HCT116 (cell line): Measurements from ENCODE around the gene MACROD1. TPM values are rescaled to one million over a fixed set of nuclear protein-coding genes. Genes with fewer than 3 reads are reported as not detected.

Experiments used
- ATAC-seq: fragments of 200-7000 bp; cut with Tn5 transposase; 2 replicates; pipeline ENCODE4 v1.9.1; 2020; ENCODE audit warnings: mild to moderate bottlenecking, moderate library complexity
- BruUV-seq: library from RNA; stranded (reverse); fragments of 400-500 nt; replicated peaks from 2 replicates; lab custom pipeline; 2021; lab: Mats Ljungman, UMichigan
- CTCF ChIA-PET: fragments of 300-600 bp; sonication (Branson Sonifier 250); formaldehyde crosslinking; loops from one replicate; lab custom pipeline; 2021; ENCODE audit warnings: antibody characterized with exemption; lab: Charles Lee
- POLR2A ChIA-PET: fragments of 300-600, 350-600 bp; sonication (Branson Sonifier 250); formaldehyde crosslinking; loops from one replicate; lab custom pipeline; 2021; ENCODE audit warnings: antibody characterized with exemption; lab: Charles Lee
- RAD21 ChIA-PET, 2 experiments: fragments of 300-600 bp; sonication (Branson Sonifier 250); formaldehyde crosslinking; loops; one replicate each; lab custom pipeline; 2023; ENCODE audit warnings: low total read pairs in 2 of 2; ENCODE audit not compliant: uncharacterized antibody in 2 of 2, unreplicated experiment in 2 of 2, low non-redundant PET in 1 of 2; lab: Charles Lee
- DNase-seq: peaks from one replicate; pipeline ENCODE4 v3.0.0-alpha.2; 2010; ENCODE audit warnings: low read depth, low spot score
- H2AFZ ChIP-seq: fragments of 200-600 bp; shearing (Covaris generic), sonication (generic); 2 replicates; pipeline ENCODE4 v1.6.1; 2017; ENCODE audit warnings: low read depth, mixed run types, mixed read lengths, antibody characterized with exemption, low read length; ENCODE audit not compliant: poor library complexity, severe bottlenecking
- H3K27ac ChIP-seq: 2 replicates; pipeline ENCODE4 v1.5.1; 2012; ENCODE audit warnings: low read depth, low read length
- H3K27me3 ChIP-seq: fragments of 200-600 bp; sonication (generic); 2 replicates; pipeline ENCODE4 v1.6.1; 2016; ENCODE audit warnings: mixed run types, low read length, mixed read lengths; ENCODE audit not compliant: insufficient read depth
- H3K36me3 ChIP-seq, 2 experiments: fragments of 200-500 bp in 1 of 2; fragments of 200-600 bp in 1 of 2; sonication (Bioruptor generic) in 1 of 2; sonication (generic) in 1 of 2; 2 replicates each; pipeline versions ENCODE4 v1.5.1 to v1.6.1; 2014 to 2016; ENCODE audit warnings: low read length in 2 of 2, inconsistent platforms in 1 of 2, mixed read lengths in 1 of 2, mixed run types in 1 of 2; ENCODE audit not compliant: insufficient read depth in 2 of 2, control insufficient read depth in 1 of 2
- H3K4me1 ChIP-seq, 2 experiments: fragments of 200-600 bp in 1 of 2; sonication (generic) in 1 of 2; 2 replicates each; pipeline versions ENCODE4 v1.5.1 to v1.6.1; 2012 to 2017; ENCODE audit warnings: low read length in 2 of 2, inconsistent platforms in 1 of 2, mild to moderate bottlenecking in 1 of 2, mixed read lengths in 1 of 2, mixed run types in 1 of 2, moderate library complexity in 1 of 2; ENCODE audit not compliant: insufficient read depth in 2 of 2, control insufficient read depth in 1 of 2
- H3K4me2 ChIP-seq: fragments of 200-600 bp; sonication (generic); 2 replicates; pipeline ENCODE4 v1.6.1; 2017; ENCODE audit warnings: mixed run types, low read length, mixed read lengths
- H3K4me3 ChIP-seq, 2 experiments: fragments of 200-600 bp in 1 of 2; sonication (generic) in 1 of 2; replicated peaks in 1 of 2; 2 replicates each; pipeline ENCODE4 v1.5.1; 2011 to 2016; ENCODE audit warnings: low read length in 2 of 2, control low read depth in 1 of 2, low read depth in 1 of 2, mild to moderate bottlenecking in 1 of 2, mixed read lengths in 1 of 2, mixed run types in 1 of 2
- H3K79me2 ChIP-seq: fragments of 200-600 bp; sonication (generic); 2 replicates; pipeline ENCODE4 v1.6.1; 2017; ENCODE audit warnings: mild to moderate bottlenecking, mixed run types, low read length, moderate library complexity, mixed read lengths; ENCODE audit not compliant: insufficient read depth
- H3K9ac ChIP-seq: fragments of 200-600 bp; sonication (generic); 2 replicates; pipeline ENCODE4 v1.6.1; 2016; ENCODE audit warnings: low read length, mixed read lengths
- H3K9me2 ChIP-seq: fragments of 200-600 bp; sonication (generic), shearing (Covaris generic); 2 replicates; pipeline ENCODE4 v1.6.1; 2017; ENCODE audit warnings: mixed run types, mild to moderate bottlenecking, moderate library complexity; ENCODE audit not compliant: insufficient read depth
- H3K9me3 ChIP-seq, 2 experiments: fragments of 200-500 bp in 1 of 2; fragments of 200-600 bp in 1 of 2; sonication (Bioruptor generic) in 1 of 2; sonication (generic) in 1 of 2; 2 replicates each; pipeline ENCODE4 v1.6.1; 2014 to 2017; ENCODE audit warnings: low read length in 2 of 2, mixed read lengths in 2 of 2, inconsistent platforms in 1 of 2, low read depth in 1 of 2, mild to moderate bottlenecking in 1 of 2, mixed run types in 1 of 2, moderate library complexity in 1 of 2; ENCODE audit not compliant: control insufficient read depth in 1 of 2, insufficient read depth in 1 of 2
- H4K20me1 ChIP-seq: fragments of 200-600 bp; sonication (generic), shearing (Covaris generic); 2 replicates; pipeline ENCODE4 v1.6.1; 2017; ENCODE audit warnings: mixed run types, mild to moderate bottlenecking, moderate library complexity; ENCODE audit not compliant: insufficient read depth
- ATF3 ChIP-seq: IDR thresholded peaks from 2 replicates; pipeline ENCODE4 v1.6.1; 2012
- CEBPB ChIP-seq: IDR thresholded peaks from 2 replicates; pipeline ENCODE4 v1.6.1; 2012; ENCODE audit warnings: low read depth
- EGR1 ChIP-seq: IDR thresholded peaks from 2 replicates; pipeline ENCODE4 v1.6.1; 2012; ENCODE audit warnings: low read depth
- EZH2phosphoT487 ChIP-seq: fragments of 200-600 bp; IDR thresholded peaks from 2 replicates; pipeline ENCODE4 v1.6.1; 2018; ENCODE audit warnings: antibody characterized with exemption, borderline replicate concordance
- FOSL1 ChIP-seq: IDR thresholded peaks from 2 replicates; pipeline ENCODE4 v1.6.1; 2012; ENCODE audit warnings: low read depth
- JUND ChIP-seq: IDR thresholded peaks from 2 replicates; pipeline ENCODE4 v1.6.1; 2012
- POLR2A ChIP-seq: IDR thresholded peaks from 2 replicates; pipeline ENCODE4 v1.7.0; 2011; ENCODE audit warnings: borderline replicate concordance; ENCODE audit not compliant: insufficient read depth, insufficient read length; ENCODE audit errors: extremely low read depth
- POLR2AphosphoS5 ChIP-seq: IDR thresholded peaks from 2 replicates; pipeline ENCODE4 v1.6.1; 2011; ENCODE audit warnings: mild to moderate bottlenecking, low read depth, low read length, moderate library complexity
- RAD21 ChIP-seq: IDR thresholded peaks from 2 replicates; pipeline ENCODE4 v1.6.1; 2012; ENCODE audit warnings: low read depth, mild to moderate bottlenecking
- SP1 ChIP-seq: IDR thresholded peaks from 2 replicates; pipeline ENCODE4 v1.6.1; 2012; ENCODE audit warnings: low read depth
- YY1 ChIP-seq: IDR thresholded peaks from 2 replicates; pipeline ENCODE4 v1.6.1; 2011; ENCODE audit warnings: low read length, low read depth, moderate library complexity, mild to moderate bottlenecking; ENCODE audit not compliant: insufficient replicate concordance; ENCODE audit errors: extremely low read depth
- ZFX ChIP-seq: fragments of 450-650 bp; IDR thresholded peaks from 2 replicates; pipeline ENCODE4 v1.6.1; 2017
- ZNF274 ChIP-seq: fragments of 200-500 bp; sonication (Bioruptor generic); IDR thresholded peaks from 2 replicates; pipeline ENCODE4 v1.6.1; 2014; ENCODE audit warnings: mild to moderate bottlenecking, low read depth, low read length, inconsistent platforms
- intact Hi-C: fragments of 100-400 bp; cut with micrococcal nuclease; formaldehyde crosslinking; loops from 2 replicates; pipeline ENCODE4 v1.10.0; 2022
- total RNA-seq: library from RNA; stranded (reverse); gene quantifications from one replicate; pipeline ENCODE4 v1.2.1, GENCODE V29; 2021; ENCODE audit not compliant: unreplicated experiment
- TF ChIP-seq, protein P1 (sequence below): IDR thresholded peaks from 2 replicates; pipeline ENCODE4 v1.6.1; 2012; ENCODE audit warnings: low read depth
- TF ChIP-seq, protein P2 (sequence below), 3 experiments: fragments of 200-600 bp in 1 of 3; sonication (generic) in 1 of 3; IDR thresholded peaks in 2 of 3; conservative IDR thresholded peaks in 1 of 3; 2 replicates each; pipeline ENCODE4 v1.5.1; 2012 to 2017; ENCODE audit warnings: low read depth in 2 of 3, low read length in 2 of 3, antibody characterized with exemption in 1 of 3, borderline replicate concordance in 1 of 3, control low read depth in 1 of 3, mild to moderate bottlenecking in 1 of 3, mixed read lengths in 1 of 3, mixed run types in 1 of 3, moderate library complexity in 1 of 3; ENCODE audit not compliant: insufficient read depth in 1 of 3

Gene MACROD1
- total RNA-seq, 1 experiment from 2014 or later: 61.1 TPM

GRCh38 chr11:64014356-64014755 is 151.6 kb downstream of the MACROD1 start:
- H3K27ac ChIP-seq: no peak overlapping the region
- no peaks in the 10 kb centered on the region for H3K27me3 ChIP-seq
- no TSS peak for BruUV-seq
- DNase-seq (no peak), ATAC-seq (no peak)
- H3K36me3 ChIP-seq: no peaks in the 10 kb centered on the region; a peak in 1 of 4 replicates
- no peak overlapping the region for H3K4me2 ChIP-seq
- no peak overlapping the region for H3K4me3 ChIP-seq
- ChIA-PET POLR2A (no interaction called here), RAD21 (no interaction called here), CTCF (no interaction called here)
- no peaks in the 10 kb centered on the region for H4K20me1 ChIP-seq
- H3K79me2 ChIP-seq: no peaks in the 10 kb centered on the region
- intact Hi-C loops: no loop called here
- H3K9me3 ChIP-seq: peaks cover 0 to 9% of the 10 kb centered on the region in 2 experiments; a peak in 1 of 4 replicates
- H3K4me1 ChIP-seq: no peaks in the 10 kb centered on the region
- H2AFZ ChIP-seq: no peak overlapping the region
- TF ChIP-seq ZNF274 (no peak), ATF3 (no peak), ZFX (no peak), FOSL1 (no peak), POLR2AphosphoS5 (no peak), YY1 (no peak), SP1 (no peak), CEBPB (no peak), RAD21 (no peak), EZH2phosphoT487 (no peak), EGR1 (no peak), POLR2A (no peak), JUND (no peak)
- TF ChIP-seq, protein P1, sequence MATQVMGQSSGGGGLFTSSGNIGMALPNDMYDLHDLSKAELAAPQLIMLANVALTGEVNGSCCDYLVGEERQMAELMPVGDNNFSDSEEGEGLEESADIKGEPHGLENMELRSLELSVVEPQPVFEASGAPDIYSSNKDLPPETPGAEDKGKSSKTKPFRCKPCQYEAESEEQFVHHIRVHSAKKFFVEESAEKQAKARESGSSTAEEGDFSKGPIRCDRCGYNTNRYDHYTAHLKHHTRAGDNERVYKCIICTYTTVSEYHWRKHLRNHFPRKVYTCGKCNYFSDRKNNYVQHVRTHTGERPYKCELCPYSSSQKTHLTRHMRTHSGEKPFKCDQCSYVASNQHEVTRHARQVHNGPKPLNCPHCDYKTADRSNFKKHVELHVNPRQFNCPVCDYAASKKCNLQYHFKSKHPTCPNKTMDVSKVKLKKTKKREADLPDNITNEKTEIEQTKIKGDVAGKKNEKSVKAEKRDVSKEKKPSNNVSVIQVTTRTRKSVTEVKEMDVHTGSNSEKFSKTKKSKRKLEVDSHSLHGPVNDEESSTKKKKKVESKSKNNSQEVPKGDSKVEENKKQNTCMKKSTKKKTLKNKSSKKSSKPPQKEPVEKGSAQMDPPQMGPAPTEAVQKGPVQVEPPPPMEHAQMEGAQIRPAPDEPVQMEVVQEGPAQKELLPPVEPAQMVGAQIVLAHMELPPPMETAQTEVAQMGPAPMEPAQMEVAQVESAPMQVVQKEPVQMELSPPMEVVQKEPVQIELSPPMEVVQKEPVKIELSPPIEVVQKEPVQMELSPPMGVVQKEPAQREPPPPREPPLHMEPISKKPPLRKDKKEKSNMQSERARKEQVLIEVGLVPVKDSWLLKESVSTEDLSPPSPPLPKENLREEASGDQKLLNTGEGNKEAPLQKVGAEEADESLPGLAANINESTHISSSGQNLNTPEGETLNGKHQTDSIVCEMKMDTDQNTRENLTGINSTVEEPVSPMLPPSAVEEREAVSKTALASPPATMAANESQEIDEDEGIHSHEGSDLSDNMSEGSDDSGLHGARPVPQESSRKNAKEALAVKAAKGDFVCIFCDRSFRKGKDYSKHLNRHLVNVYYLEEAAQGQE: no peak
- TF ChIP-seq, protein P2, sequence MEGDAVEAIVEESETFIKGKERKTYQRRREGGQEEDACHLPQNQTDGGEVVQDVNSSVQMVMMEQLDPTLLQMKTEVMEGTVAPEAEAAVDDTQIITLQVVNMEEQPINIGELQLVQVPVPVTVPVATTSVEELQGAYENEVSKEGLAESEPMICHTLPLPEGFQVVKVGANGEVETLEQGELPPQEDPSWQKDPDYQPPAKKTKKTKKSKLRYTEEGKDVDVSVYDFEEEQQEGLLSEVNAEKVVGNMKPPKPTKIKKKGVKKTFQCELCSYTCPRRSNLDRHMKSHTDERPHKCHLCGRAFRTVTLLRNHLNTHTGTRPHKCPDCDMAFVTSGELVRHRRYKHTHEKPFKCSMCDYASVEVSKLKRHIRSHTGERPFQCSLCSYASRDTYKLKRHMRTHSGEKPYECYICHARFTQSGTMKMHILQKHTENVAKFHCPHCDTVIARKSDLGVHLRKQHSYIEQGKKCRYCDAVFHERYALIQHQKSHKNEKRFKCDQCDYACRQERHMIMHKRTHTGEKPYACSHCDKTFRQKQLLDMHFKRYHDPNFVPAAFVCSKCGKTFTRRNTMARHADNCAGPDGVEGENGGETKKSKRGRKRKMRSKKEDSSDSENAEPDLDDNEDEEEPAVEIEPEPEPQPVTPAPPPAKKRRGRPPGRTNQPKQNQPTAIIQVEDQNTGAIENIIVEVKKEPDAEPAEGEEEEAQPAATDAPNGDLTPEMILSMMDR (IDR thresholded peaks at IDR 0.05 in 2 of 3, conservative IDR thresholded peaks at IDR 0.05 in 1 of 3; ENCODE audit: borderline replicate concordance in 1 of 3, insufficient read depth in 1 of 3, low read depth in 2 of 3, low read length in 2 of 3): no peak
- no peak overlapping the region for H3K9ac ChIP-seq
- H3K9me2 ChIP-seq: no peaks in the 10 kb centered on the region
